Measurements from ENCODE around the gene TPSG1.
"Not testable (repeated sequence)": the region's sequence is repeated elsewhere in the genome, so short reads cannot be mapped to it uniquely, and the experiment has no call there.

DNA sequence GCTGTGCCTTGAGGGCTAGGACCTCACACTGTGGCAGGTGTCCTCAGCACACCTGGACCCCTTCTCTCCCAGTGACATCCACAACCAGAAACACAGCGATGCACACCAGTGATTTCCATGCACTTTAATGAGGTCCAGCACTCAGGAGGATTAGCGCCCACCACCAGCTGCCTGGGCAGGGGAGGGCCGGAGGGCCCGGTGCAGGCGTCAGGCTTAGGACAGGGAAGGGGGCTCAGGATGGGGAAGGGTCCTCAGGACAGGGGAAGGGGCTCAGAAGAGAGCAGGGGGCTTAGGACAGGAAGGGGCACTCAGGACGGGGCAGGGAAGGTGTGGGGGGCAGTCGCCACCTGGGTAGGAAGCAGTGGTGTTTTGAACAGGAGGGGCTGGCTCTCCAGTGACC lies 3.2 kb upstream of the TPSG1 start:
- TF ChIP-seq, protein P1, sequence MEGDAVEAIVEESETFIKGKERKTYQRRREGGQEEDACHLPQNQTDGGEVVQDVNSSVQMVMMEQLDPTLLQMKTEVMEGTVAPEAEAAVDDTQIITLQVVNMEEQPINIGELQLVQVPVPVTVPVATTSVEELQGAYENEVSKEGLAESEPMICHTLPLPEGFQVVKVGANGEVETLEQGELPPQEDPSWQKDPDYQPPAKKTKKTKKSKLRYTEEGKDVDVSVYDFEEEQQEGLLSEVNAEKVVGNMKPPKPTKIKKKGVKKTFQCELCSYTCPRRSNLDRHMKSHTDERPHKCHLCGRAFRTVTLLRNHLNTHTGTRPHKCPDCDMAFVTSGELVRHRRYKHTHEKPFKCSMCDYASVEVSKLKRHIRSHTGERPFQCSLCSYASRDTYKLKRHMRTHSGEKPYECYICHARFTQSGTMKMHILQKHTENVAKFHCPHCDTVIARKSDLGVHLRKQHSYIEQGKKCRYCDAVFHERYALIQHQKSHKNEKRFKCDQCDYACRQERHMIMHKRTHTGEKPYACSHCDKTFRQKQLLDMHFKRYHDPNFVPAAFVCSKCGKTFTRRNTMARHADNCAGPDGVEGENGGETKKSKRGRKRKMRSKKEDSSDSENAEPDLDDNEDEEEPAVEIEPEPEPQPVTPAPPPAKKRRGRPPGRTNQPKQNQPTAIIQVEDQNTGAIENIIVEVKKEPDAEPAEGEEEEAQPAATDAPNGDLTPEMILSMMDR (IDR thresholded peaks at IDR 0.05; ENCODE audit: insufficient read depth, low read depth, low read length), result not testable (repeated sequence)
- TF ChIP-seq EZH2 (IDR thresholded peaks at IDR 0.05; ENCODE audit: insufficient read depth, low read length), result not testable (repeated sequence)

Data from astrocyte (in vitro differentiated cells and primary cell).